Activated T-cell treated with anti-CD3 and anti-CD28 coated beads for 48 hours (primary cell): Measurements from ENCODE around the gene BLOC1S1.

Experiments
- DNase-seq: peaks from one replicate; pipeline ENCODE4 v3.0.0-alpha.2; 2020; ENCODE audit warnings: low read depth

The BLOC1S1 gene

GRCh38 chr12:55728186-55728938, 12.5 kb downstream of the BLOC1S1 start:
- no peak for DNase-seq

DNA sequence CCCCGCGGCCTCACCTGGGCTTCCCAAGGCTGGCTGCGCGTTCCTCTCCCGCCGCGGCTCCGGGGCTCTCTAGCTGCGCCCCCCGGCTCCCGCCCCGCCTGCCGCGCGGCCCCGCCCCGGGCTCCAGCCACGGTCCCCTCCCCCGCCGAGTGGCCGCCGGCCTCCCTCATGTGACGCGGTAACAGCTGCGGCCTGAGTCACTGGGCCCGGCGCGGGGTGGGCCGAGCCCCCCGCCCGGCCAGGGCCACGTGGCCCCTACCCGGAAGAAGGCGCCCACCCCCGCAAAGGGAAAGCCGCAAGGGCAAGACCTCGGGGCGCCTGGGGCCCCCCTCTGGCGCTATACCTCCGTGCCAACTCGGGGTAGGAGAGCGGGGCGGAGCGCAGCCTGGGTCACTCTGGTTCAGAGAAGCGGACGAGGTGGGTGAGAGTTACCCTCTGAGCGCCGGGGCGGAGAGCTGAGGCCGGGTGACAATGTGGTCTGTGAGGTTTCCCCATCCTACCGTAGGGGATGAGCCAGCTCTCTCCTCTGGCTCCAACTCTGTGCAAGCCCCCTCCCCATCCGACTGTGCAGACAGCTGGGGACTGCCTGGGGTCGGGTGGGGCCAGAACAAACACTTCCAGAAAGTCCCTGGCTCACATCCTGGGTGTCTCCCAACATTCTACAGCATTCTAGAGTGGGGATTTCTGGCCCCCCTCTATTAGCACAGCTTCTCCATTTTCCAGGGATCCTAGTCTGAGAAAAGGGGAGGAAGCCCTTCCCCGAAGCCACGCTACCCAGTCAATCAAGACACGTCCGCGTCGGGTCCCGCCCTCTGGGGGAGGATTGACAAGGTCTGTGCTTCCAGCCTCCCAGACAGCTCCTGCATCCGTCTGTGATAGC, 13.3 kb downstream of the BLOC1S1 start, which contains the start of gene CD63:
TSS of gene CD63 (minus strand) at position 71 of the 880 bp plus-strand sequence. CDS start 668 bp downstream, outside the sequence.
- DNase-seq = peak; percentile 78

DNA sequence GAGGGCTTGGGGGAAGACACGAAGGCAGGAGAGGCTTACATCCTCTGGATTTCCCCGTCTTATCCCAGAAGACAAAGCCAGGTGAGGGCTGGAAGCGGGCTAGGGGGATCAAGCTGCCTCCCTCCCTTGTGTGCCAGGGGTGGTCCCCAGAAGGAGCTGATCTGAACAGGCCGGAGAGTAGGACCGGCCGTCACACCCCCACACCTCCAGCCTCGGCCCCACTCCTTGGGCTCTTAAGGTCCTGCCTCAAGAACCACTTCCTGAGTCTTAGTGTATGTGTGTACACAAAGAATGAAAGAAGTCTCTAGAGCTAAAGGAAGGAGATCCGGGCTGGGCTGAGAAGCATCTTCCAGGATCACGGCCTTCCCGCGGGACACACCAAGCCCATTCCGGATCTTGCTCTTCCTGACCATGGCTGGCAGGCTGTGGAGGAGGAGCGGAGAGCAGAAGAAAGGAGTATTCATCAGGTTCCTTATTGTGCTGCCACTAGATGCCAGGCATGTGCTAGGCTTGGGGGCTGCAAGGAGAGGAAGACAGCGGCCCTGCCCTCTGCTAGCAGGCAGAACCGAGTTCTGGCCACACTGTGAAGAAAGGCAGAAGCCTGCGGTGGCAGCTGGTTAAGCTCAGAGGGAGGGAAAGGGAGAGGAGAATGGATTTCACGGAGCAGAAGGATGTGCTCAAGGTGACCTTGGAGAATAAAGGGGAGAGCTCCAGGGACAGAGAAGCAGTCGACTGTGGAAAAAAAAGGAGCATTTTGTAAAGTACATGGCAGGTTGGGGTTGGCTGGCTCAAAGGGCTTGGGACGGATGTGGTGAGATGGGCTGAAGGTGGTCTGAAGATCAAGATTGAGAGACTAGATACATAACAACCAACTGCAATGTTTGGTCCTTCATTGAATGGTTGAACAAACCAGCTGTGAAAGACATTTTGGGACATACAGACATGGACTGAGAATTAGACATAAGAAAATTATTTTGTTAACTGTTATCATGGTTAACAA, 14.3 kb downstream of the BLOC1S1 start:
- no peak for DNase-seq

GRCh38 chr12:55732288-55732687, 16.4 kb downstream of the BLOC1S1 start:
- no peak for DNase-seq

DNA sequence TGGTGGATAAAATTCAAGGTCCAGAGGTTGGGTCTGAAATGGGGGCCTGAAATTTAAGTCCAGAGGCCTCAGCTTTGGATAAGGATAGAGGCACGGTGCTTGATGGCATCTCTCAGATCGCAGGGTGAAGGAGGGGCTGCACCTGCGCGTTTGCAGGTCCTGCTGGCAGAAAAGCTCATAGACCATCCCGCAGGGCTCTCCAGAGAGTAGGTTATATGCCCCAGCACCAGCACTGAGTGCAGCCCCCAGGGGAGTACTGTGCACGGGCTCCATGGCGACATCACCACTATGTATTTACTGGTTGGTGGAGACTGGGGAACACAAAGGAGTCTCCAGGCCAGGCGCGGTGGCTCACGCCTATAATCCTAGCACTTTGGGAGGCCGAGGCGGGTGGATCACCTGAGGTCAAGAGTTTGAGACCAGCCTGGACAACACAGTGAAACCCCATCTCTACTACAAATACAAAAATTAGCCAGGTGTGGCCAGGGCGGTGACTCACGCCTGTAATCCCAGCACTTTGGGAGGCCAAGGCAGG, 17.2 kb downstream of the BLOC1S1 start:
- no peak for DNase-seq

GRCh38 chr12:55733858-55734257, 18.0 kb downstream of the BLOC1S1 start:
- DNase-seq = no peak

- no peak for DNase-seq
Observed at GRCh38 chr12:55734595-55734994, 18.7 kb downstream of the BLOC1S1 start.

DNA sequence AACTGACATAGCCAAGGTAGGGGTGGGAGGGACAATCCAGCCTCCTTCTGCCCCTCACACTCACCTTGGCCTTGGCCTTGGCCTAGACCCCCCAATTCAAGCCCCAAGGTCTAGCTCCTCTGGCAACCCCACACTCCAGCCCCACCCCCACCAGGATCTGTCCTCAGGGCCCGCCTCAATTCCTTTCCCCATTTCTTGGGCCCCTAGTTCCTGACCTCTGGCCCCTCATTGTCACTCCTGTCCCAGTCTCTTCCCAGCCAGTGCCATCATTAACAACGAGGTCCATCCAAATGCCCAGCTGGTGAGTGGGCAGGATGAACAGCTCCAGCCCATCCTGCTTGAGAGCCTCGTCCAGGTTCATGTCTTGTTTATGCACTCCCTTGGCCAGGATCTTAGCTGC, 20.2 kb downstream of the BLOC1S1 start:
- no peak for DNase-seq

DNA sequence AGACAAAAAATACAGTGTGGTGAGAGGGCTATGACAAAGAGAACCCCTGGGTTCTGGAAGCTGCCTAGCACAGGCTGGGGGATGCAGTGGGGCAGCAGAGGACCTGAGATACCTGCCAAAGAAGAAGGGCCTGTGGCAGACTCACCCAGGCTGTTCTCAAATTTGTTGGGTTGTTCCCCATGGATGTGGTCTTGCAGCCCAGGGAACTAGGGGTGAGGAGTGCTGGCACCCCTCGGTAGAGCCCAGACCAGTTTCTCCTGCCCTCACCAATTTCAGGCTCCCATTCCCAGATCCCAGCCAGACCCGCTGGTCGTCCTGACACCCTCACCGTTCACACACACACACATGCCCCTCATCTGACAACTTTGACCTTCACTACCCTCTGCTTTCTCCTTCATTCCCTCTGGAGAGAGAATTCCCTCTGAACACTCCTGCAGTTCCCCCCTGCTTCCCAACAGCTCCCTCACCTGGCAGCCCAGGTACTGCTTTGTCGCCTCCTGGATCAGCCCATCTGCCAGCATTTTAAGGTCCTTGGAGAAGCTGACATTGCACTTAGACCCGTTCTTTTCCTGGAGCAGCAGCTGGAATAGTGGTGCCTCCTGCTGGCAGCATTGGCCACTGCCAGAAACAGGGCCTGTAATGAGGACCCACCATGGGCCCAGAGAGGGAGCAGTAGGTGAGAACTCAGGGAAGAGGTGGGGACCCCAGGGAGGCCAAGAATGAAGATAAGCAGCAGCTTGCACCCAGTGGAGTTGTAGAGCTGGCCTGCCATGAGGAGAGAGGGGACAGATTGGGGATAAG, 21.1 kb downstream of the BLOC1S1 start:
- peak; percentile 60 for DNase-seq

DNA sequence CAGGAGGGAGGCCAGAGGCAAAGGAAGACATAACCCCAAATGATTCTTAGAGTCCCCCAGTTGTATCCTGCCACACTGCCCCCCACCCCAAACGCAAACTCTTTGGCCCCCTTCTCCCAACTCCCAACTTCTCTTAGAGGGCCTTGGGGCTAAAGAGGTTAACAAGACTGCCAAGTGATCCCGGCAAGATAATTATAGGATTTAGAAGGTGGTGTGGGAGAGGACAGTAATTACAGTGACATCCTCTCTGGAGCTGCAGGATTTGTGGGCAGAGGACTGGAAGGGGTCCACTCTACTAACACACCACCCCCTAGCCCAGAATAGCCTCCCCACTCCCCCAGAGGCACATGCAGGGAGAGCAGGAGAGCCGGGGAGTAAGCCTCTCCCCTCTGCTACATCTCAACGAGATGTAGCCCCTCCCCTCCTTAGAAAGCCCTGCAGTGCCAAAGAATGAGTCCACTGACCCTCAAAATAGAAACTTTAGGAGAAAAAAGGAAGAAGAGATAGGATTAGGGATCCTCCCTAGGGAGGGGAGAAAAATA, 21.8 kb downstream of the BLOC1S1 start:
- DNase-seq = no peak

- peak; percentile 63 for DNase-seq
Observed at GRCh38 chr12:55738123-55739024, 22.5 kb downstream of the BLOC1S1 start.

- no peak for DNase-seq
Observed at GRCh38 chr12:55739025-55739378, 23.2 kb downstream of the BLOC1S1 start.

DNA sequence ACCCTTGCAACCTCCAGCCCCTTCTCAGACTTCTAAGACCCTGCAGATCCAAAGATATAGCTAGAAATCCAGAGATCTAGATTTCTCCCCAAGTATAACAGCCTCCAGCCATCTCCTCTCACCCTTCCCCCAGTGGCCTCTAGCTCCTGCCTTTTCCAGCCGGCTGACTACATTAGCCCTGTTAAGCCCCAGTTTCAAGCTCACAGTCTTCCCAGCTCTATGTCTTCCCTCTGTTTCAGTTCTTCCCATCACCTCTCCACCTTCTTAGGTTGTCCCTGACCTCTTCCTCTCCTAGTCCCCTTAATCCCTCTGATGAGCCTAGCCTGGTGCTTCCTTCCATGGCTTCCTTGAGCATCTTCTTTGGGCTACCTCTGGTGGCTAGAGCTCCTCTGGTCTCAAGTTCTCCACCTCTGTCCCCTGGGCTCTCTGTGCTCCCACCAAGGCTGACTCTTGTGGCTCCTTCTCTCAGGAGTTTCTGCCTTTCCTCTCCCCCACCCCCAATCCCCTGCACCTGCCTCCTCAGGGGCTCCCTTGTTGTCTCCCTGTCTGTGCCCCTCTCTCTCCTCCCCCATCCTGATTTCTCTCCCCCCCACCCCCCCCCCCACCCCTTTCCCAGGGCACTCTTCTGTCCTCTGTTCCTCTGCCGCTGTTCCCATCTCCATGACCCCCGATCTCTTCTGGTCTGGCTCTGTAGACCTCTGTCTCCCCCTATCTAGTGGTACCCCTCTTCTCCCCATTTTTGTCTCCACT, 26.3 kb downstream of the BLOC1S1 start:
- DNase-seq = no peak

DNA sequence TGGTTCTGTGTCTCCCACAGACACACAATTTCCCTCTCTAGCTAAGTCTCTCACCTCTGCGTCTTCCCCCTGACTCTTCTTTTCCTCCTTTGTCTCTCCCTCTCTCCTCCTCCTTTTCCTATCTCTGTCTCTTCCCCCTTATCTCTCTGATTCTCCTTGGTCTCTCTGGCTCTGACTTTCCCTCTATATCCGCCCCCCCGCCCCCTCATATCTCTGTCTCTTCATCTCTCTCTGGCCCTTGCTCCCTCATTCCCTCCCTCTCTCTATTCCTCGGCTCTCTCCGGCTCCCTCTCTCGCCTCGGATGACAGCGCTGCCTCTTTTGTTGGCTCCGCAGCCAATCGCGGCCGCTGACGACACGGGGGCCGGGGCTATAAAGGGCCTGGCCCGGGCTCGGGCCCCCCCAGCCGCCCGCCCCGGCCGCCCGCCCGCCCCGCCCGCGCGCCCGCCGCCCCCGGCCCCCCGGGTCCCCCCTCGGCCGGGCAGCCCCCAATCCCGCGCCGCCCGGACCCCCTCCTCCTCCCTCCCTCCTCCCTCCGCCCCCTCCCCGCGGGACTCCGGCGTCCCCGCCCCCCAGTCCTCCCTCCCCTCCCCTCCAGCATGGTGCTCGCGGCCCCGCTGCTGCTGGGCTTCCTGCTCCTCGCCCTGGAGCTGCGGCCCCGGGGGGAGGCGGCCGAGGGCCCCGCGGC, 27.0 kb downstream of the BLOC1S1 start, which contains the start of gene GDF11:
TSS of gene GDF11 (plus strand) at position 404 of the 687 bp plus-strand sequence. CDS start at position 599, 195 bp downstream.
- DNase-seq = peak; percentile 70

GRCh38 chr12:55743406-55744339, 27.8 kb downstream of the BLOC1S1 start:
- peak; percentile 43 for DNase-seq

GRCh38 chr12:55744340-55745030, 28.6 kb downstream of the BLOC1S1 start:
- DNase-seq = no peak
